ENCODE results near the gene SLCO4A1.

SLCO4A1 gene

DNA sequence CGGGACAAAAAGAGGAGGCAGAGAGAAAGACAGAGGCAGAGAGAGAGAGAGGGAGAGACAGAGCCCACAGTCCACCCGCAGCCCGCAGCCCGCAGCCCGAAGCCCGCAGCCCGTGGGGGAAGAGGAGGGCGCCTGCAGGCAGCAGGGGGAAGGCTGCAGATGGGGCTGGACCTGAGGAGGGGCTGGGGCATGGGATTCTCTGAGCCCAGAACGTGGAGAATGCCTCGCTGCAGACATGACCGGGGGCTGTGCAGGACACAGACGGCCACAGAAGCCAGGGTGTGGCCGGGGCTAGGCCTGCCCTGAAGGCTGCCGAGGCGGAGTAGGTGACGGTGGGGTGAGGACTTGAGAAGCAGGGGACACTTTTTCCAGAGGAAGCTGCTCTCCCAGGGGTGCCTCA lies 6.5 kb upstream of the SLCO4A1 start:
- no peak overlapping the region for H3K27ac ChIP-seq (ENCODE audit: low read depth, low read length)
- H3K9me3 ChIP-seq (ENCODE audit: low read length), result no peaks in the 10 kb centered on the region
- H3K4me3 ChIP-seq (ENCODE audit: low read depth in 1 of 2, low read length in 2 of 2), result no peak overlapping the region
- peaks cover 0 to 47% of the 10 kb centered on the region in 2 donors for H3K27me3 ChIP-seq (ENCODE audit: control insufficient read depth in 1 of 2, insufficient read depth in 2 of 2, low read length in 2 of 2)
- no peak overlapping the region for H3K9ac ChIP-seq (ENCODE audit: low read length)
- no peaks in the 10 kb centered on the region for H3K4me1 ChIP-seq (ENCODE audit: insufficient read depth, low read length)
- no peaks in the 10 kb centered on the region for H3K36me3 ChIP-seq (ENCODE audit: insufficient read depth, low read length)

DNA sequence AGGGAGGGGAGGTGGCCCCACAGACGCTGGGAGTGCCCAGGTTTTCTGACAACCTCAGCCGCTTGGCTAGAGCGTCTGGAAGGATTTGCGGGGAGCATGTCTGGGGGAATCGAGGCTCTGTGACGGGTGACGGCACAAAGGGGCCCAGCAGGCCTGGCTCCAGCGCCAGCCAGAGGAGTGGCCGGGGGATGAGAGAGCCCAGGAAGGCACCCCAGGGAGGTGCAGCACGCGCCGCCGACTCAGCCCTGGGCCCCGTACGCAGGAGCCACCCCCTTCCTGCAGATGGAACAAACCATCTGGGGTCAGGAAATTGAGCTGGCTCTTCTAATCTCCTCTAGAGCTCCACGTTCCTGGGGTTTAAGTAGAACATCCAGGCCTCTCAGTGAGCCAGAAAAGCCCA lies 5.9 kb upstream of the SLCO4A1 start:
- Histone ChIP-seq H3K4me1 (ENCODE audit: insufficient read depth, low read length) (no peaks in the 10 kb centered on the region), H3K36me3 (ENCODE audit: insufficient read depth, low read length) (no peaks in the 10 kb centered on the region), H3K27me3 (ENCODE audit: control insufficient read depth in 1 of 2, insufficient read depth in 2 of 2, low read length in 2 of 2) (peaks cover 0 to 49% of the 10 kb centered on the region in 2 donors), H3K9ac (ENCODE audit: low read length) (no peak overlapping the region), H3K4me3 (ENCODE audit: low read depth in 1 of 2, low read length in 2 of 2) (no peak overlapping the region), H3K9me3 (ENCODE audit: low read length) (no peaks in the 10 kb centered on the region), H3K27ac (ENCODE audit: low read depth, low read length) (no peak overlapping the region)

DNA sequence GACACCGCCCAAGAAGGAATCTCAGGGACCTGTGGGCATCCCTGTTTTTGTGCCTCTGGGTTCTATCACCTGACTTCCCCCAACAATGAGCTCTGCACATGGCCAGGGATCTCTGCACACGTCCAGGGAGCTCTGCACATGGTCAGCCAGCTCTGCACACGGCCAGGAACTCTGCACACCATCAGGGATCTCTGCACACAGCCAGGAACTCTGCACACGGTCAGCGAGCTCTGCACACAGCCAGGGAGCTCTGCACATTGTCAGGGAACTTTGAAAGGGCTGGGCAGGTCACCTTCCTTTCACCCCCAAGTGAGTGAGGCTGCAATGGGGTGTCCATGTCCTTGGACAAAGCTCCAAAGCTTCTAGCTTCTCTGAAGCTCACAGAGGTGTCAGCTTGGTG lies 5.2 kb upstream of the SLCO4A1 start:
- peaks cover 0 to 53% of the 10 kb centered on the region in 2 donors for H3K27me3 ChIP-seq (ENCODE audit: control insufficient read depth in 1 of 2, insufficient read depth in 2 of 2, low read length in 2 of 2)
- no peaks in the 10 kb centered on the region for H3K9me3 ChIP-seq (ENCODE audit: low read length)
- peaks cover 6% of the 10 kb centered on the region for H3K4me1 ChIP-seq (ENCODE audit: insufficient read depth, low read length)
- H3K4me3 ChIP-seq (ENCODE audit: low read depth in 1 of 2, low read length in 2 of 2), result no peak overlapping the region
- no peak overlapping the region for H3K27ac ChIP-seq (ENCODE audit: low read depth, low read length)
- H3K9ac ChIP-seq (ENCODE audit: low read length), result no peak overlapping the region
- no peaks in the 10 kb centered on the region for H3K36me3 ChIP-seq (ENCODE audit: insufficient read depth, low read length)

DNA sequence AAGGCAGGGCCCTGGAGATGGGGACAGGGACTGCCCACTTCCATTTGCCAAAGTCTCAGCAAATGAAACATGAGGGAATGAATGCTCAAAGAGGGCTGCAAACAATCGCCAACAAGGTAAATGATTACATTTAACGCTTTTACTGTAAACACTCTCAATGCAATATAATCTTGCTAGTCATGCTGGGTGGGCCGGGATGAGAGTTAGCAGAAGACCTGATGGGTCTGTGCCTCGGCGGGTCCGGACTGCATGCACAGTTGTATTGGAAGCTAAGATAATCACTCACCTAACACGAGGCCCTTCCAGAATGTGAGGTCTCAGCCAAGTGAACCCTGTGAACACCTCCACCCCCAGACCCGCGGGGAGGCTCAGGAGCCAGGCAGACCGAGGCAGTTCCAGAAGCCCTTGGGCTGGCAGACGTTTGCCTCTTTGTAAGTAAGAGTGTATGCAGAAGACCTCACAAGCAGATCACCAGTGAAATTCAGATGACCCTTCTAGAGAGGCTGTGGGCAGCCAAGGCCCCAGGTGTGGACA lies 4.7 kb upstream of the SLCO4A1 start:
- peaks cover 0 to 53% of the 10 kb centered on the region in 2 donors for H3K27me3 ChIP-seq (ENCODE audit: control insufficient read depth in 1 of 2, insufficient read depth in 2 of 2, low read length in 2 of 2)
- no peaks in the 10 kb centered on the region for H3K36me3 ChIP-seq (ENCODE audit: insufficient read depth, low read length)
- no peak overlapping the region for H3K27ac ChIP-seq (ENCODE audit: low read depth, low read length)
- H3K9ac ChIP-seq (ENCODE audit: low read length), result no peak overlapping the region
- no peaks in the 10 kb centered on the region for H3K9me3 ChIP-seq (ENCODE audit: low read length)
- peaks cover 6% of the 10 kb centered on the region for H3K4me1 ChIP-seq (ENCODE audit: insufficient read depth, low read length)
- no peak overlapping the region for H3K4me3 ChIP-seq (ENCODE audit: low read depth in 1 of 2, low read length in 2 of 2)

DNA sequence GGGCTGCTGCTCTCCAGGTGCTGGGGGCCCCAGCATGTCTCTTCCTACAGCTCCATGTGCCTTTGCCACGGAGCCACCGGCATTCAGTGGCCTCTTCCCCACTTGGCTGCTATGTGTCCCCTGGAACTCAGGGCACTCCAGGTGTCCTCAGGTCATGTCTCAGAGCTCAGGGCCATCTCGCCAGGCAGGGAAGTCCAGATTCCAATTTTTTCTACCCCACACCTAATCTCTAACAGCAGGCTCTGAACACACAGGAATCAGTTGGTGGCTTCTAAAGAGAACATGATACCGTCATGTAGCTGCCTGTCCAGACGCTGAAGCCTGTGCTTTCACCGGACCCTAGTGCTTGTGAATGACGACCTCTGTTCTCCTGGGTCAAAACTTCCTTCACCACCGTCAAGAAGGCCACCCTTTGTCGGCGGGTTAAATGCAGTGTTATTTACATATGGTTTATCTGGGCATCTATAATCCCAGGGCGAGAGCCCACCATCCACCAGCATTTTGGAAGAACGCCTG lies 4.2 kb upstream of the SLCO4A1 start:
- H3K4me1 ChIP-seq (ENCODE audit: insufficient read depth, low read length), result peaks cover 11% of the 10 kb centered on the region
- H3K9me3 ChIP-seq (ENCODE audit: low read length), result no peaks in the 10 kb centered on the region
- no peak overlapping the region for H3K27ac ChIP-seq (ENCODE audit: low read depth, low read length)
- H3K4me3 ChIP-seq (ENCODE audit: low read depth in 1 of 2, low read length in 2 of 2), result no peak overlapping the region
- no peaks in the 10 kb centered on the region for H3K36me3 ChIP-seq (ENCODE audit: insufficient read depth, low read length)
- no peak overlapping the region for H3K9ac ChIP-seq (ENCODE audit: low read length)
- peaks cover under 1 to 58% of the 10 kb centered on the region in 2 donors for H3K27me3 ChIP-seq (ENCODE audit: control insufficient read depth in 1 of 2, insufficient read depth in 2 of 2, low read length in 2 of 2)

DNA sequence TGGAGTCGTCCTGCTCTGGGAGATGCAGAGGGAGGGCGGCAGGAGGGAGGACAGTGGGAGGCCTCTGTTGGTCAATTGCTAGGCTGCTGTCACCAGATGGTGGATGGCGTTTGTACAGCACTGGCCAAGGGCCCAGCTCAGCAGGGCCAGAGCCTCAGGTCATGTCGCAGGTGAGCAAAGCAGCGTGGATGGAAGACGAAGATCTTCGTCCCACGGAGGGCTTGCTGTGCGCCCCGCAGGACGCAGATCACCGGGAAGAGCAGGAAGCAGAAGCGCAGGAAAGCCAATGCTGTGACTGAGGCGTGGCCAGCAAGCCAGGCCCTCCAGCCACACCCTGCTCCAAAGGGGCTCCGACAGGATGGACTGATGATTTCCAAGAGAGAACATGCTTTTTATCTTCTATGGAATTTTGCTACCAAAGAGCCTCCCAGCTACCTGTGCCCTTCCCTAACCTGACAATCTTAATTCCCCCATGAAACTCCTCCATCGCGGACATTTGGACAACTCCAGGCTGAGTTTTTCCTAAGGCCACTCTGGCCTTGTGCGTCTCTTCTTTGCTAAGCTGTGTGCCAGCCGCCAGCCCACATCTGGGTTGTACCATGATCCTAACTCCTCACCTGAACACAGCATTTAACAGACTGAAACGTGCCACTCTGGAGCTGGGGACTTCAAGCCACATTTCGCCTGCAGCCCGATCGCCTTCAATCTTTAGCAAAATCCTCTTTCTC lies 3.5 kb upstream of the SLCO4A1 start:
- peaks cover 7 to 65% of the 10 kb centered on the region in 2 donors for H3K27me3 ChIP-seq (ENCODE audit: control insufficient read depth in 1 of 2, insufficient read depth in 2 of 2, low read length in 2 of 2)
- H3K9me3 ChIP-seq (ENCODE audit: low read length), result no peaks in the 10 kb centered on the region
- H3K4me1 ChIP-seq (ENCODE audit: insufficient read depth, low read length), result peaks cover 16% of the 10 kb centered on the region
- no peak overlapping the region for H3K9ac ChIP-seq (ENCODE audit: low read length)
- no peak overlapping the region for H3K27ac ChIP-seq (ENCODE audit: low read depth, low read length)
- H3K4me3 ChIP-seq (ENCODE audit: low read depth in 1 of 2, low read length in 2 of 2), result no peak overlapping the region
- H3K36me3 ChIP-seq (ENCODE audit: insufficient read depth, low read length), result no peaks in the 10 kb centered on the region

DNA sequence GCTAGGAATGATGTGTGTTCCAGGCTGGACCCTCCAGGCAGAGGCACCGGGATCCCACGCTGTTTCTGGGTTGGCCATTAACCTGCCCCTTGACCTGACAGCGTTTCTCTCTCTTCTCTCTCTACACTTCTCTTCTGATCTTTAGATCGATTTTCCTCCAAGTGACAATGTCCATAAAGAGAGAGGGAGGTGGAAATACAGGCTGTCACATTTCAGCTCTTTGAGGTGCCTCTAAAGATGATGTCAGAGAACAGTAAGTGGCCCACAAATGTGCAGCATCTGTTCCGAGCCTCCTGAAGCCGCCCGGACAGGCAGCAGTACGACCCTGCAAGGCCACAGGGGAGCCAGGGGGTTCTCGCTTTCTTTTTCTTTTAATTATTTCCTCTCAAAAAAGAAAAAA lies 2.5 kb upstream of the SLCO4A1 start:
- peaks cover 16% of the 10 kb centered on the region for H3K4me1 ChIP-seq (ENCODE audit: insufficient read depth, low read length)
- no peak overlapping the region for H3K27ac ChIP-seq (ENCODE audit: low read depth, low read length)
- H3K36me3 ChIP-seq (ENCODE audit: insufficient read depth, low read length), result no peaks in the 10 kb centered on the region
- H3K9ac ChIP-seq (ENCODE audit: low read length), result no peak overlapping the region
- H3K4me3 ChIP-seq (ENCODE audit: low read depth in 1 of 2, low read length in 2 of 2), result no peak overlapping the region
- H3K27me3 ChIP-seq (ENCODE audit: control insufficient read depth in 1 of 2, insufficient read depth in 2 of 2, low read length in 2 of 2), result peaks cover 9 to 67% of the 10 kb centered on the region in 2 donors
- no peaks in the 10 kb centered on the region for H3K9me3 ChIP-seq (ENCODE audit: low read length)

DNA sequence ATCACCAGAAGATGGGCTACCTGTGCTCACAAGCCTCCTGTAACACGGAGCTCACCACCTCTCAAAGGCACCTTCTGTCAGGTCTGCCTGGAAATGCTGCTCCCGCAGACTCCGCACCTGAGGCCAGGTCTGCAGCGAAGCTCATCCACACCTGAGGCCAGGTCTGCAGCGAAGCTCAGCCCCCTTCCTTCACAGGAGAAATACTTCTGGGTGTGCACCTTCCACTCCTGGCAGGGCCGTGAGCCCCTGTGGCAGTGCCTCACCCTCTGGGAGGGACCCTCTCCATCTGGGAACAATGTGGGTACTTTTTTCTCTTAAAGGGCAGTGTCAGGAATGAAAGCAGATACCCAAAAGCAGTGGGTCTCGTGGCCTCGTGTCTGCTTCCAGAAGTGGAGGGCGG lies 1.4 kb upstream of the SLCO4A1 start:
- H3K4me1 ChIP-seq (ENCODE audit: insufficient read depth, low read length), result peaks cover 16% of the 10 kb centered on the region
- no peak overlapping the region for H3K4me3 ChIP-seq (ENCODE audit: low read depth in 1 of 2, low read length in 2 of 2)
- no peak overlapping the region for H3K27ac ChIP-seq (ENCODE audit: low read depth, low read length)
- H3K27me3 ChIP-seq (ENCODE audit: control insufficient read depth in 1 of 2, insufficient read depth in 2 of 2, low read length in 2 of 2), result peaks cover 9 to 66% of the 10 kb centered on the region in 2 donors
- no peak overlapping the region for H3K9ac ChIP-seq (ENCODE audit: low read length)
- no peaks in the 10 kb centered on the region for H3K36me3 ChIP-seq (ENCODE audit: insufficient read depth, low read length)
- no peaks in the 10 kb centered on the region for H3K9me3 ChIP-seq (ENCODE audit: low read length)

DNA sequence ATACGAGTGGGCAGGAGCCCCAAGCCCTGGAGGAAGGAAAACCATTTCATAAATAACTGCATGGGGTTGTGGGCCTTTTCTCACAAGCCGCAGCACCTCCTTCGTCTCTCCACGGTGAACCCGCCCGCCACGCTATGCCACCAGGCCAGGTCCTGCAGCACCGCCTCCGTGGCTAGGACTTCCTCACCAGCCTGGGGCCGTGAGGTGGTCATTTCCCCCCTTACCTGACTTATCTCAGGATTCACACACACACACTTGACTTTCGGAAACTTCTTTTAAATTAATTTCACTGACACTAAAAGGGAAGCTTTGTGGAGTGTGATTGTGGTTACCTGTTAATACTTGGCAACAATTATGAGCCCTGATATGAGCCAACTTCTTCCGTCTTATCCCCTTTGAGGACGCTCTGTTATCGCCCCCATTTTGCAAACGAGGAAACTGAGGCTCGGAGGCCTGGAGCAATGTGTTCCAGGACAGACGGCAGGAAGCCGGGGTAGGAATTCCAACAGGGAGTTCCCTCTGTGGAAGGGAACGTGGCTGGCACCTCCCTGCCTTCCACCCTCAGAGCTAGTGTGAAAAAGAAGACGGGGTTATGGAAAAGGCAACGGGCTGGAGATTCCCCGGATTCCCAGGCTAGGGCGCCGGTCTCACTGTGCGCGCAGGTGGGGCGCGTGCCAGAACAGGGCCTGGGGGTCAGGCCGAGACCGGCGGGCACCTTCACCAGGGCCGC lies 817 bp upstream of the SLCO4A1 start:
- Histone ChIP-seq H3K27me3 (ENCODE audit: control insufficient read depth in 1 of 2, insufficient read depth in 2 of 2, low read length in 2 of 2) (peaks cover 9 to 60% of the 10 kb centered on the region in 2 donors), H3K36me3 (ENCODE audit: insufficient read depth, low read length) (no peaks in the 10 kb centered on the region), H3K27ac (ENCODE audit: low read depth, low read length) (no peak overlapping the region), H3K4me3 (ENCODE audit: low read depth in 1 of 2, low read length in 2 of 2) (peak overlapping the region; percentile 41 to 57), H3K4me1 (ENCODE audit: insufficient read depth, low read length) (peaks cover 16% of the 10 kb centered on the region), H3K9me3 (ENCODE audit: low read length) (no peaks in the 10 kb centered on the region), H3K9ac (ENCODE audit: low read length) (no peak overlapping the region)

DNA sequence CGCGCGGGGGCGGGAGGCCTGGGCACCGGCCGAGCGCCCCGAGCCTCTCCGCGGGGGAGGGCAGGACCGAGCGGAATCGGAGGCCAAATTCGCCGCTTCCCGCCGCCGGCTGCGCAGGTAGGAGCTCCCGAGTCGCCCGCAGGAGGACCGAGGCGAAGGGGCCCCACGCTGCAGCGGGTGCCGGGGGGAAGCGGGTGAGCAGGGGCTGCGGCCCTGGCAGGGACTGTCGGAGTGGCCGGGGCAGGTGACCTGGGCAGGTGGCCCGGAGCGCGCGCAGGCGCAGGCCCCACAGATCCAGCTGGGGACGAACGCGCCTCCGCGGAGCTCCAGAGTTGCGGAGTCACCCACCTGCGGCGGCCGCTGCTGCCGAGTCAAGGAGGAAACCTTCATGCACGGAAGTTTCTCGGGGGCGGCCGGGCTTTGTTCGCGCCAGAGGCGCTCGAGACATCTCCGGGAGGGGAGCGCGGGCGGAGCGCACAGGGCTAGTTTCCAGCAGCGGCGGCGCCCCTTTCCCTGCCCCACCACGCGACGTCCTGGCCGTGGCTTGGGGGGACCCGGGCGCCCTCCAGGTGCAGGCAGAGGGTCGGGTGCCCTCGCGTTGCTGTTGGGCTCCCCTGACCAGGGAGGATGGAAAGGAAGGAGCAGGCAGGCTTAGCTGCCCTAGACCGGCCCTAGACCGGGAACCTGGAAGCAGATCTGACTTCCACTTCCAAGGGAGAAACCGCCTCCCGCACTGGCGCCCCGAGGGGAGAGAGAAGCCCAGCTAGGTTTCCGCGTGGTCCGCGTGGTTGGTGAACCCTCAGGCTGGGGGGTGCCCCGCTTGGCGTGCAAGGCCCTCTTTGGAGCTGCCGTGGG lies 590 bp downstream of the SLCO4A1 start:
- Histone ChIP-seq H3K4me3 (ENCODE audit: low read depth in 1 of 2, low read length in 2 of 2) (peak overlapping the region; percentile 31 to 42), H3K4me1 (ENCODE audit: insufficient read depth, low read length) (peaks cover 16% of the 10 kb centered on the region), H3K27me3 (ENCODE audit: control insufficient read depth in 1 of 2, insufficient read depth in 2 of 2, low read length in 2 of 2) (peaks cover 9 to 58% of the 10 kb centered on the region in 2 donors), H3K27ac (ENCODE audit: low read depth, low read length) (no peak overlapping the region), H3K36me3 (ENCODE audit: insufficient read depth, low read length) (no peaks in the 10 kb centered on the region), H3K9ac (ENCODE audit: low read length) (no peak overlapping the region), H3K9me3 (ENCODE audit: low read length) (no peaks in the 10 kb centered on the region)

DNA sequence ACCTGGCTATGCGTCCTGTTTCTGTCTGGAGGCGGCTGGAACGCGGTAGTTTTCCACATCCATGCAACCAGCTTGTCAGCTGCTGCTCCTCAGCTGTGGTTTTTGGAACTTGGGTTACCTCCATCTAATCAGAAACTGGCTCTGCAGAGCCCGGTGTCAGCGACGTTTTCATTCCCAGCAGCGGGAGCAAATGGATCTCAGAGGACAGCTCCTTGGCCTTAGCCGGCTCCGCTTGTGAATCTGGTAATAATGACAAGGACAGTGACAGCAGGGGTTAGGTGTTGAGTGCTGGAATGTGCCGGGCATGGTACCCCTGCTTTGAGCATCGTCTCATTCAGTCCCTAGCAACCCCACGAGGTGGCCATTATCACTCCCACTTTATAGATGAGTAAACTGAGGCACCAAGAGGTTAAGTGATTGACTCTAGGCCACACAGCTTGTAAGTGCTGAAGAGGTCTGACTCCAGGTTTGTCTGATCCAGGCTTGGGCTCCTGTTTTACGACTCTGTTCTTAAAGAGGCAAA lies 1.3 kb downstream of the SLCO4A1 start:
- peak overlapping the region in 1 of 2 donors; percentile 31 for H3K4me3 ChIP-seq (ENCODE audit: low read depth in 1 of 2, low read length in 2 of 2)
- no peaks in the 10 kb centered on the region for H3K9me3 ChIP-seq (ENCODE audit: low read length)
- H3K27ac ChIP-seq (ENCODE audit: low read depth, low read length), result no peak overlapping the region
- H3K9ac ChIP-seq (ENCODE audit: low read length), result no peak overlapping the region
- H3K4me1 ChIP-seq (ENCODE audit: insufficient read depth, low read length), result peaks cover 16% of the 10 kb centered on the region
- peaks cover 9 to 53% of the 10 kb centered on the region in 2 donors for H3K27me3 ChIP-seq (ENCODE audit: control insufficient read depth in 1 of 2, insufficient read depth in 2 of 2, low read length in 2 of 2)
- no peaks in the 10 kb centered on the region for H3K36me3 ChIP-seq (ENCODE audit: insufficient read depth, low read length)

Measured in muscle layer of colon (tissue), 2 donors.